SK-N-SH (cell line): ENCODE results near the gene RNF227. TPM values are rescaled to one million over a fixed set of nuclear protein-coding genes. Genes with fewer than 3 reads are reported as not detected.
"Not testable (repeated sequence)": the region's sequence is repeated elsewhere in the genome, so short reads cannot be mapped to it uniquely, and the experiment has no call there.

ENCODE experiments used
- CTCF ChIA-PET: fragments of 300-600, 350-600 bp; formaldehyde crosslinking; extraction: SDS; loops from one replicate; lab custom pipeline; 2021; lab: Yijun Ruan, JAX
- POLR2A ChIA-PET: fragments of 350-600 bp; sonication (Branson Sonifier 250); formaldehyde crosslinking; extraction: SDS; loops from one replicate; lab custom pipeline; 2020; ENCODE audit warnings: antibody characterized with exemption, inconsistent platforms; lab: Yijun Ruan, JAX
- DNase-seq: peaks from one replicate; pipeline ENCODE4 v3.0.0; 2012
- H2AFZ ChIP-seq: fragments of 200-600 bp; sonication (generic); 2 replicates; pipeline ENCODE4 v1.8.1; 2016; ENCODE audit warnings: antibody characterized with exemption, mild to moderate bottlenecking, low read depth
- H3F3A ChIP-seq: fragments of 200-600 bp; sonication (generic); replicated peaks from 2 replicates; pipeline ENCODE3; 2016; ENCODE audit warnings: antibody characterized with exemption, mild to moderate bottlenecking; ENCODE audit not compliant: insufficient read depth
- H3K27ac ChIP-seq, 2 experiments: fragments of 200-500 bp in 1 of 2; fragments of 200-600 bp in 1 of 2; sonication (Bioruptor generic) in 1 of 2; sonication (generic), shearing (Covaris generic) in 1 of 2; 2 replicates each; pipeline versions ENCODE4 v1.5.1 to v1.6.1; 2014 to 2016; ENCODE audit warnings: low read depth in 2 of 2, inconsistent platforms in 1 of 2, low read length in 1 of 2, mild to moderate bottlenecking in 1 of 2, mixed read lengths in 1 of 2
- H3K27me3 ChIP-seq: fragments of 200-600 bp; sonication (generic), shearing (Covaris generic); 2 replicates; pipeline ENCODE4 v1.6.1; 2016; ENCODE audit warnings: mixed run types; ENCODE audit not compliant: insufficient read depth
- H3K36me3 ChIP-seq, 2 experiments: fragments of 200-500 bp in 1 of 2; fragments of 200-600 bp in 1 of 2; sonication (Bioruptor generic) in 1 of 2; sonication (generic) in 1 of 2; replicated peaks in 1 of 2; 2 replicates each; pipeline versions ENCODE3 to v1.5.1; 2014 to 2016; ENCODE audit warnings: low read length in 1 of 2, mild to moderate bottlenecking in 1 of 2; ENCODE audit not compliant: insufficient read depth in 2 of 2, control insufficient read depth in 1 of 2
- H3K4me1 ChIP-seq, 2 experiments: fragments of 200-500 bp in 1 of 2; fragments of 200-600 bp in 1 of 2; sonication (Bioruptor generic) in 1 of 2; sonication (generic), shearing (Covaris generic) in 1 of 2; 2 replicates each; pipeline versions ENCODE4 v1.5.1 to v1.6.1; 2014 to 2016; ENCODE audit warnings: low read depth in 1 of 2, low read length in 1 of 2, mixed run types in 1 of 2; ENCODE audit not compliant: insufficient read depth in 2 of 2, control insufficient read depth in 1 of 2
- H3K4me2 ChIP-seq: fragments of 200-600 bp; sonication (generic), shearing (Covaris generic); 2 replicates; pipeline ENCODE4 v1.6.1; 2017; ENCODE audit warnings: mixed run types
- H3K4me3 ChIP-seq, 2 experiments: fragments of 200-500 bp in 1 of 2; fragments of 200-600 bp in 1 of 2; sonication (Bioruptor generic) in 1 of 2; sonication (generic), shearing (Covaris generic) in 1 of 2; 2 replicates each; pipeline versions ENCODE4 v1.5.1 to v1.8.1; 2014 to 2016; ENCODE audit warnings: low read depth in 2 of 2, inconsistent platforms in 1 of 2, low read length in 1 of 2, mild to moderate bottlenecking in 1 of 2, mixed read lengths in 1 of 2, moderate library complexity in 1 of 2
- H3K79me2 ChIP-seq: fragments of 200-600 bp; sonication (generic); 2 replicates; pipeline ENCODE4 v1.8.1; 2017; ENCODE audit warnings: mild to moderate bottlenecking; ENCODE audit not compliant: insufficient read depth
- H3K9ac ChIP-seq: fragments of 200-600 bp; sonication (generic); 2 replicates; pipeline ENCODE4 v1.6.1; 2017; ENCODE audit warnings: mixed run types
- H3K9me2 ChIP-seq: fragments of 200-600 bp; sonication (generic); 2 replicates; pipeline ENCODE4 v1.6.1; 2017; ENCODE audit warnings: mixed run types
- H3K9me3 ChIP-seq: fragments of 200-600 bp; sonication (generic); 2 replicates; pipeline ENCODE4 v1.6.1; 2017; ENCODE audit warnings: mixed run types, mild to moderate bottlenecking, moderate library complexity
- H4K20me1 ChIP-seq: fragments of 200-600 bp; sonication (generic); 2 replicates; pipeline ENCODE4 v1.6.1; 2017; ENCODE audit warnings: mild to moderate bottlenecking, mixed run types; ENCODE audit not compliant: insufficient read depth
- CTCF ChIP-seq: fragments of 200-600 bp; sonication (generic); IDR thresholded peaks from 2 replicates; pipeline ENCODE4 v1.6.1; 2017; ENCODE audit warnings: antibody characterized with exemption, mild to moderate bottlenecking, moderate library complexity
- EZH2phosphoT487 ChIP-seq: fragments of 200-600 bp; sonication (generic); IDR thresholded peaks from 2 replicates; pipeline ENCODE4 v1.6.1; 2017; ENCODE audit warnings: low read depth, mixed run types, mild to moderate bottlenecking, antibody characterized with exemption, moderate library complexity, borderline replicate concordance
- FOSL2 ChIP-seq: IDR thresholded peaks from 2 replicates; pipeline ENCODE4 v1.4.0; 2012; ENCODE audit warnings: low read depth, mild to moderate bottlenecking, moderate library complexity, borderline replicate concordance
- MAX ChIP-seq: IDR thresholded peaks from 2 replicates; pipeline ENCODE4 v1.4.0; 2012; ENCODE audit warnings: low read depth
- RXRA ChIP-seq: IDR thresholded peaks from 2 replicates; pipeline ENCODE4 v1.4.0; 2012; ENCODE audit warnings: low read depth, mild to moderate bottlenecking, borderline replicate concordance
- ZBTB33 ChIP-seq: IDR thresholded peaks from 2 replicates; pipeline ENCODE4 v1.4.0; 2012; ENCODE audit warnings: low read depth, borderline replicate concordance
- WGBS: methylation state at CpG from one replicate; pipeline ENCODE4 v1.1.6; 2017; ENCODE audit warnings: low lambda C conversion rate; 5-methylcytosine and 5-hydroxymethylcytosine counted together
- polyA plus RNA-seq, 3 experiments: library from polyadenylated mRNA; depleted of rRNA; stranded (reverse); fragments of >200 nt; gene quantifications; 2 replicates each; pipeline ENCODE4 v1.2.3, GENCODE V29; 2012

The RNF227 gene
- polyA plus RNA-seq, 1 of the 3 experiments (the other 2 are of a cell fraction), result 7.4 TPM

GRCh38 chr17:7955414-7956227, 39.5 kb upstream of the RNF227 start:
- Histone ChIP-seq H3K4me2 (no peak overlapping the region), H3K27ac (no peak overlapping the region), H3K9ac (no peak overlapping the region), H2AFZ (no peak overlapping the region), H3F3A (peaks cover 5% of the 10 kb centered on the region), H3K36me3 (no peaks in the 10 kb centered on the region), H3K4me3 (no peak overlapping the region), H3K9me2 (no peaks in the 10 kb centered on the region), H3K4me1 (no peaks in the 10 kb centered on the region; a peak in 1 of 4 replicates), H3K9me3 (no peaks in the 10 kb centered on the region), H3K79me2 (no peaks in the 10 kb centered on the region), H3K27me3 (no peaks in the 10 kb centered on the region), H4K20me1 (no peaks in the 10 kb centered on the region)
- no peak for DNase-seq
- 86% methylated on average over 13 of the region's 13 CpGs for WGBS
- ChIA-PET POLR2A (interaction anchor here (0.9 kb wide), 1 partner anchor 10 kb away, joined by 3 read pairs; no protein-coding TSS in a partner anchor), CTCF (interaction anchor here (0.6 to 1.7 kb wide), 7 partner anchors 10 to 1243 kb away, joined by 3 to 4 read pairs (median 3); partner anchors contain the start of gene RNF227)
- TF ChIP-seq EZH2phosphoT487, result no peak
- no peak for TF ChIP-seq ZBTB33
- no peak for TF ChIP-seq CTCF
- TF ChIP-seq RXRA, result no peak
- no peak for TF ChIP-seq FOSL2
- 0 out of 2 replicates have a peak, but pooled peaks have one; percentile 18 for TF ChIP-seq MAX

GRCh38 chr17:7953266-7953665, 37.2 kb upstream of the RNF227 start:
- H3K79me2 ChIP-seq, H3K27ac ChIP-seq, DNase-seq, H3F3A ChIP-seq, H4K20me1 ChIP-seq, H3K4me3 ChIP-seq, H3K9ac ChIP-seq, H3K4me1 ChIP-seq, H3K9me2 ChIP-seq, H2AFZ ChIP-seq, H3K27me3 ChIP-seq, POLR2A ChIA-PET, H3K4me2 ChIP-seq, H3K9me3 ChIP-seq: not testable (repeated sequence)
- CTCF ChIA-PET, result interaction anchor here (0.8 to 1.9 kb wide), 4 partner anchors 14 to 96 kb away, joined by 3 to 6 read pairs (median 3); partner anchors contain the start of gene NAA38
- peaks cover 8 to 18% of the 10 kb centered on the region in 2 experiments for H3K36me3 ChIP-seq
- WGBS, result 87% methylated on average over 7 of the region's 13 CpGs
